Adrenal gland (tissue), 12 donors: Measurements from ENCODE around the gene SYNE1. TPM values are rescaled to one million over a fixed set of nuclear protein-coding genes. Genes with fewer than 3 reads are reported as not detected.

Experiments
- DNase-seq, 7 donors: peaks; one replicate each; pipeline ENCODE4 v3.0.0-alpha.2; 2019 to 2020
- H3K27ac ChIP-seq, 5 donors: fragments of 200-600 bp; sonication (generic) in 4 of 5; 1 replicate in 3 of 5; 2 replicates in 2 of 5; pipeline versions ENCODE4 v1.5.1 to v1.8.0; 2016 to 2020; ENCODE audit warnings: mild to moderate bottlenecking in 1 of 5
- H3K27me3 ChIP-seq: fragments of 200-600 bp; 2 replicates; pipeline ENCODE4 v1.8.0; 2021
- H3K36me3 ChIP-seq, 2 donors: fragments of 200-600 bp; replicated peaks in 1 of 2; 1 replicate in 1 of 2; 2 replicates in 1 of 2; pipeline versions ENCODE4 v1.5.1 to v1.8.0; 2018 to 2022
- H3K4me1 ChIP-seq, 2 donors: fragments of 200-600 bp; replicated peaks in 1 of 2; 1 replicate in 1 of 2; 2 replicates in 1 of 2; pipeline versions ENCODE4 v1.5.1 to v1.8.0; 2018 to 2021
- H3K4me3 ChIP-seq, 4 donors: fragments of 200-600 bp; sonication (generic) in 3 of 4; one replicate each; pipeline ENCODE4 v1.5.1; 2016 to 2018
- H3K9me3 ChIP-seq, 3 donors: fragments of 200-600 bp; sonication (generic) in 1 of 3; replicated peaks in 1 of 3; 1 replicate in 2 of 3; 2 replicates in 1 of 3; pipeline versions ENCODE4 v1.5.1 to v1.8.0; 2016 to 2021
- CTCF ChIP-seq, 6 experiments: fragments of 450-650 bp in 4 of 6; fragments of 200-600 bp in 2 of 6; sonication (generic) in 1 of 6; IDR thresholded peaks; 1 replicate in 5 of 6; 2 replicates in 1 of 6; pipeline versions ENCODE4 v1.5.1 to v1.8.0; 2016 to 2021; ENCODE audit warnings: antibody characterized with exemption in 6 of 6, mild to moderate bottlenecking in 2 of 6, moderate library complexity in 1 of 6
- POLR2A ChIP-seq, 2 donors: fragments of 450-650 bp; IDR thresholded peaks; one replicate each; pipeline ENCODE4 v1.6.1; 2017; ENCODE audit warnings: antibody characterized with exemption in 2 of 2, mild to moderate bottlenecking in 2 of 2, moderate library complexity in 1 of 2
- WGBS, 4 donors: extraction: QIAGEN DNeasy Blood & Tissue Kit in 2 of 4; methylation state at CpG; one replicate each; pipeline versions ENCODE4 v1.1.5 to v1.1.7; 2013 to 2017; 5-methylcytosine and 5-hydroxymethylcytosine counted together
- intact Hi-C, 2 donors: fragments of 100-400 bp; cut with DNase I; formaldehyde crosslinking; loops; one replicate each; pipeline versions ENCODE4 v1.14.1 to v1.15.0; 2022 to 2023
- polyA plus RNA-seq, 3 donors: library from polyadenylated mRNA; stranded (reverse); fragments of 200-250 nt in 2 of 3; fragments of 350-450 nt in 1 of 3; fragmentation: Illumina TruSeq in 1 of 3; extraction: RNeasy Lipid Tissue Mini Kit (QIAGEN cat#74804) in 1 of 3; gene quantifications; one replicate each; pipeline ENCODE4 v1.2.3, GENCODE V29; 2013 to 2014
- total RNA-seq, 9 donors: library from RNA; depleted of rRNA in 4 of 9; stranded (reverse); fragments of >200 nt in 4 of 9; fragments of 120-200 nt in 1 of 9; fragmentation: NEBNext Ultra II Directional in 1 of 9; extraction: Animal tissue kit (Norgen Biotek cat#: 25700) in 1 of 9; gene quantifications; one replicate each; pipeline versions ENCODE4 v1.1.0 to v1.2.4, GENCODE V29; 2013 to 2023
- donor health status: healthy with polysubstance abuse.
- donor health status: Bipolar disorder and iron deficiency.
- donor health status: DM: yes; HTN: yes; CAD: no.
- donor health status: DM: no; HTN: no; CAD: no.
- donor health status: DM: no; HTN: no; CAD: no.
- donor health status: DM: yes; HTN: yes; CAD: no.

Gene SYNE1
- total and polyA plus RNA-seq, 12 donors, result 29.0 to 170 (median 93.1) TPM

- 84 to 88% (median 86%) methylated on average over 5 of the region's 5 CpGs for WGBS, 4 donors
- intact Hi-C loops, result no loop called here
- no peaks in the 10 kb centered on the region for H3K9me3 ChIP-seq
- H3K36me3 ChIP-seq, result peaks cover 0 to 55% of the 10 kb centered on the region in 2 donors
- H3K4me3 ChIP-seq, result no peak overlapping the region
- no peaks in the 10 kb centered on the region for H3K4me1 ChIP-seq
- no peak for DNase-seq
- H3K27me3 ChIP-seq, result no peaks in the 10 kb centered on the region
- H3K27ac ChIP-seq, result no peak overlapping the region
- TF ChIP-seq CTCF (IDR thresholded peaks at IDR 0.05) (no peak), POLR2A (IDR thresholded peaks at IDR 0.05) (no peak)
Observed at GRCh38 chr6:152341596-152341995, 295.6 kb downstream of the SYNE1 start.

- intact Hi-C loops, result no loop called here
- Histone ChIP-seq H3K4me1 (no peaks in the 10 kb centered on the region), H3K4me3 (no peak overlapping the region), H3K27me3 (no peaks in the 10 kb centered on the region), H3K9me3 (no peaks in the 10 kb centered on the region), H3K27ac (no peak overlapping the region), H3K36me3 (peaks cover 0 to 63% of the 10 kb centered on the region in 2 donors)
- 54 to 62% (median 57%) methylated on average over 10 of the region's 10 CpGs for WGBS, 4 donors
- peak; percentile 56 to 84 (median 77) for TF ChIP-seq CTCF (IDR thresholded peaks at IDR 0.05)
- no peak for TF ChIP-seq POLR2A (IDR thresholded peaks at IDR 0.05)
- peak; percentile 26 to 81 (median 54) for DNase-seq
Observed at GRCh38 chr6:152338335-152339125, 298.6 kb downstream of the SYNE1 start.

- Histone ChIP-seq H3K9me3 (no peaks in the 10 kb centered on the region), H3K4me3 (no peak overlapping the region), H3K27me3 (no peaks in the 10 kb centered on the region), H3K4me1 (no peaks in the 10 kb centered on the region), H3K36me3 (peaks cover 0 to 54% of the 10 kb centered on the region in 2 donors), H3K27ac (no peak overlapping the region)
- TF ChIP-seq CTCF (IDR thresholded peaks at IDR 0.05) (no peak), POLR2A (IDR thresholded peaks at IDR 0.05) (no peak)
- WGBS, 4 donors, result 95 to 99% (median 97%) methylated on average over 4 of the region's 4 CpGs
- intact Hi-C loops, result no loop called here
- no peak for DNase-seq
Observed at GRCh38 chr6:152334555-152334954, 302.6 kb downstream of the SYNE1 start.

- no peaks in the 10 kb centered on the region for H3K4me1 ChIP-seq
- 77 to 92% (median 85%) methylated on average over 7 of the region's 7 CpGs for WGBS, 4 donors
- no peak overlapping the region for H3K4me3 ChIP-seq
- H3K36me3 ChIP-seq, result peaks cover 0 to 44% of the 10 kb centered on the region in 2 donors
- no peak overlapping the region for H3K27ac ChIP-seq
- H3K27me3 ChIP-seq, result no peaks in the 10 kb centered on the region
- H3K9me3 ChIP-seq, result no peaks in the 10 kb centered on the region
- intact Hi-C loops, result no loop called here
- TF ChIP-seq CTCF (IDR thresholded peaks at IDR 0.05), result no peak
- TF ChIP-seq POLR2A (IDR thresholded peaks at IDR 0.05), result no peak
- no peak for DNase-seq
Observed at GRCh38 chr6:152330961-152331360, 306.2 kb downstream of the SYNE1 start.
